IPS-NIHi11 (cell line): ENCODE data around the gene PCID2.

Experiments
- DNase-seq: peaks from one replicate; pipeline ENCODE4 v3.0.0; 2012; ENCODE audit warnings: mixed read lengths, low spot score

PCID2 gene

DNA sequence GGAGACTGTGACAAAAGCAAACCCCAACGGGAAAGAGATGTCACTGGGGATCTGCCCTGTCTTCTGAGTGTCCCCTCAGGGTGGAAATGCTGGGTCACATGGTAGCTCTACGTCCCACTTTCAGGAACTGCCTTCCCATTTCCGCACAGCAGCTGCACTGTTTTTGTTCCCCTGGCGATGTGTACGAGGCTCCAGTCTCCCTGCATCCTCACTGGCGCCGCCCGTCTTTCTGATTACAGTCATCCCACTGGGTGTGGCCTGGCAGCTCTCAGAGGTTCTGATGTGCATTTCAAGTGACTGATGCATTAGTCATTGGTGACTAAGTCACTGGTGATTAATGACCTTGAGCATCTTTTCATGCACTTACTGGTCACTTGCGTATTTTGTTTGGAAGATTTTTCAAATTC is 21.2 kb downstream of the PCID2 start:
- no peak for DNase-seq

DNA sequence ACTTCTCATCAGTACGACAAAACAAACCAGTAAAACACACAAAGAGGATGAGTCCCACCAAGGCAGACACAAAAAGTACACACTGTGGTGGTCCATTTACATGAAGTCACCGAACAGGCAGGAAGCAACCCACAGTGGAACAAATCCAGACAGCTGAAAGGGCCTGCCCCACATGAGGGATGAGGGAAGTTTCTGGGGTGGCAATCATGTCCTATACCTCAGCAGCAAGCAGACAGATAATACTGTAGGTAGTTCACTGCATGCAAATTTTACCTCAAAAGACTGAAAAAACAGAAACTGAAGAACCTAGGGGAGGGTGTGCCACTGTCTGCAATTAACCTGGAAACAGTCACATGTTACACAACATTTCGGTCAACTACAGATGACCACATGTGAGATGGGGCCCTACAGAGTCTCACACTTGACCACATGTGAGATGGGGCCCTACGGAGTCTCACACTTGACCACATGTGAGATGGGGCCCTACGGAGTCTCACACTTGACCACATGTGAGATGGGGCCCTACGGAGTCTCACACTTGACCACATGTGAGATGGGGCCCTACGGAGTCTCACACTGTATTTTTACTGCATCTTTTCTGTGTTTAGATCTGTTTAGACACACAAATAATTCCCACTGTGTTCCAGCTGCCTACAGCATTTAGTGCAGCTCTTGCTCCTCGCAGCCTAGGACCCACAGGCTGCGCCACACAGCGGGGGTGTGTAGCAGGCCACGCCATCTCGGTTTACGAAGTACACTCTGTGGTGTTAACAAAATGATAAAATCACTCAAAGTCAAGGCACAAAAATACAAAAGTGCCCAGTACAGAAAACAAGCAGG is 22.2 kb downstream of the PCID2 start:
- no peak for DNase-seq

DNA sequence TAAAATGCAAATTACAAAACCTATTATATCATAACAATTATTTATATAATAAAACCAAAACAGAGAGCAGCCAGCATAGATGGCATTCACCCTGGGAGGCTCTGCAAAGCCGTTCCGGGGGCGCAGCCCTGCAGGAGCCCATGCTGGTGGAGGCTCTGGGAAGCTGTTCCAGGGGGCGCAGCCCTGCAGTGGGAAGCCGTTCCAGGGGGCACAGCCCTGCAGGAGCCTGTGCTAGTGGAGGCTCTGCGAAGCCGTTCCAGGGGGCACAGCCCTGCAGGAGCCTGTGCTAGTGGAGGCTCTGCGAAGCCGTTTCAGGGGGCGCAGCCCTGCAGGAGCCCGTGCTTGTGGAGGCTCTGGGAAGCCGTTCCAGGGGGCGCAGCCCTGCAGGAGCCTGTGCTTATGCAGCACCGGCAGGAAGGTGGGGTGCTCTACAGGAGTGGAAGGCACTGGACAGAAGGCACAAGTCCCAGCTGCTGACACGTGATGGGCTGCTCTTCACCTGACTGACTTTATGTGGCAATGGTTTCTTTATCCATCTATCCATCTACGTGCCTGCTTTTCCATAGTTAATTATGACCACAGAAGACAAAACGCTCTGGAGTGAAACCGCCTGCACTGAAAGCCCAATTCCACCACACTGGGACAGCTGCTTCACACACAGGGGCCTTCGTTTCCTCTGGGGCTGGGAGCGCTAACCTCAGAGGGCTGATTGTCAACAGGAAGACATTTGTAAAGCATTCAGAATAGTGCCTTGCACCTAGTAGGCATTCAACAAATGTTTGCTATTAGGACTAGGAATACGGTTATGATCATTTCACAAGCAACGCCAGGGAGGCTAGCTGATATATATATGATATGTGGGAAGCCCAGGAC is 23.7 kb downstream of the PCID2 start:
- no peak for DNase-seq

DNA sequence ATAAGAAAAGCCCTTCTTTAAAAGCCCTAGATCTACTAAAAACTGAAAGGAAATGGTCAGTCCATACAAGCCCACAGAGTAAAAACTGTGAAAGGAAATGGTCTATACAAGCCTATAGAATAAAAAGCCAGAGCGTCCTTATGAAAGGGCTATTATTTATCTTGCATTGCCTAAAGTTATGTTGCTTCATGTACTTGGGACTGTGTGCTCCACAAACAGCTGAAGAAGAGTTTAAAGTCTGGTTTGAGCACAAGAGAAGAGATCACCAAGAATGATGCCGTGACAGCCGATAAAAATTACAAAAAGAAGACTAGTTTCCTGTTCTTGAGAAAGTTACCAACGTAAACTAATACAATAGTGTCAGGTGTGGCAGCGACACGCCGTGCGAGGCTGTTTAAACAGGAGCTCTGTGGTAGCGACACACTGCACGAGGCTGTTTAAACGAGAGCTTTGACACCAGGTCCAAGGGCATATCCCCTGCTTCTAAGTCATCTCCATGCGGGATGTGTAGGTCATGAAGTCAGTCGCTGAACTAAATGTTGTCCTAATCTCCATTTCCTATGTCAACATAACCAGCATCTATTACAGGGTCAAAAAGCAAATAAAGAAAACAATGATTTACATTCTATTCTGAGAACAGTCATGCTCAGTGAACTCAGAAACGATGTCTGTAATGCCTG is 24.9 kb downstream of the PCID2 start:
- DNase-seq = no peak

DNA sequence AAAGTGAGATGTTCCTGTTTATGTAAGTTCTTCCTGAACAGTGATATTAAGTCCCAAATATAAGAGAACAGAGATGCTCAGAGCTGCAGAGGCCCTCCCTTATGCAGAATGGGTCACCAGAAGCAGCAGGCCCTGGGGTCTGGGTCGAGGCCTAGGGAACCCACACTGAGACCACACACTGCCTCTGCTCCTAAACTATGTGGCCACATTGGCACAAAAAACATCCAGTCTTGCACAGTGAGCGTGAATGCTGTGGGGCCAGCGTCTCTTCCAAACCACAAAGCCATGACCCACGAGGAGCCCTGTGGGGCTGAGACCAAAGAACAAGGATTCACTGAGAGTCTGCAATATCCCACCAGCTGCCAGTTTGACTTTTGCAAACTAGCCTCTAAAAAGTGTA is 26.4 kb downstream of the PCID2 start:
- DNase-seq = no peak

DNA sequence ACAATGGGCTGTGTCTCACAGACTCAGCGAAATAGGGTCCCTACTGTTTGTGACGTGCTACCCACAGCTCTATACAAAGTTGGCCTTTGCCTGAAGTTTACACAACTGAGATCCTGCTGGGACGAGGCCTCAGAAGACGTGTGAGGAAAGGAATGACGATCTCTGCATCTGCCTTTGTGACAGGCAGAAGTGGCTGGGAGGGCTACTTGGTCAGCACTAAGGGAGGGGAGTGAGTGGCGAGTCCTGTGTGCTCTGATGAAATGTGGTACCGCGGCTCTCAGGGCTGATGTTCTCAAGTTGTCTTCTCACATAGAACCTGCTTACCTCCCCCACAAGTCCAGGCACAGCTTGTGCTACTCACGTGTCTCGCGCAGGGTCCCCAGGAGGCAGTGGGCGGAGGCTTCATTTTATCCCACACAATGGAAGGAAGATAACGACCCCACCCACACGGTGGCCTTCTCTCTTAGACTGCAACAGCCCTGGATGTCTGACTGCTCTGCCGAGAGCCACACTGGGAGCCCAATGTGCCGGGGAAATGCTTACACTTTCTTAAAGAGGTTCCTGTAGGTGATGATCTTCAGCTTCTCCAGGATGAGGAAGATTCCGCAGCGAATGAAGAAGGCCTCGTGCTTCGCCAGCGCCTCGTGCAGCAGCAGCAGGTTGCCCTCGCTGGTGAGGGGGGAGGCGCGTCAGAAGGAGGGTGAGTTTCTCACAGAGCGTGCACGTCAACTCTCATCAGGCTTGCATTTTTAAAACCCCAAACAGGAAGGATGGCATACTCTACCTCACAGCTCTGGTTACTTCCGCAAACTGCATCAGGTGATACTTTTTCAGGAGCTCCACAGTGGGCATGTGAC is 28.9 kb downstream of the PCID2 start:
- peak; percentile 49 for DNase-seq

DNA sequence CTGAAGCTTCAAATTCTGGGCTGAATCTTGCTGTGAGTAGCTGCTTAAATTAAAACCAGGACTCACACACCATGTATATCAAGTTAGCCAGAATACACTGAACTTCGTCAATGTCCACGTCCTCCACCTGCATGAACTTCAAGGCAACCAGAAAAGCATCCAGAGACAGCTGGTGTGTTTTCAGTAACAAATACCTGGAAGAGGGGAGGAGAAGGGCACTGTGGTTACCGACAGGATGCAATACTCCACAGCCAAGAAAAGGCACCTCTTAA is 29.6 kb downstream of the PCID2 start:
- no peak for DNase-seq

DNA sequence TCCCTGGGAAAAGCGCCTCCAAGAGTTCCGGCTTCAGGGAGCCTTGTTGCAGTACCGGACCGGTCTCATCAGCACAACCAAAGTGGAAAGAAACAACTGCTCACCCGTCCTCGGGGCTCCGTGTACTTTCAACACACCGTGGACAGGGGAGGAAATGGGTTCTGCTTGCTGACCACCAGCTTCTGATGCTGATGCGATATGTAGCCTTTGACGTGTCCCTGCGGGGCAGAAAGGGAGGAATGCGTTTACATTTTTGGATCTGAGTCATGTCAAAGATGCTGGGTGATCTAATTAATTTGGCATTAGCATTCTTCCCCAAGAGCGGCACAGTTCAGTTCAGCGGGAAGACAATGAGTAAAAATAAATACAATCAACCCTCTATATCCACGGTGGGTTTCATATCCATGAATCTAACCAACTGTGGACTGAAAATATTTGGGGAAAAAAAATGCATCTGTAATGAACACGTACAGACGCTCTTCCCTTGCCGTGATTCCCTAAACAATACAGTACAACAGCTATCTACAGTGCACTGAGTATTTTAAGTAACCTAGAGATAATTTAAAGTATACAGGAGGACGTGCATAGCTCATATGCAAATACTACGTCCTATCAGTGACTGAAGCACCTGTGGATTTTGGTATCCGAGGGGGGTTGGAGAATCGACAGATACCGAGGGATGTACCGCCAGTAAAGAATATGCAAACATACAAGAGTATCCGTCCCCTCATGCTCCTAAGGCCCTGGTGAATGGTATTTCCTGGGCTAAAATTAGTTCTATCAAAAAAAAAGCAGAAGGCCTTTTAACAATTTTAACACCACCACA is 30.2 kb downstream of the PCID2 start:
- no peak for DNase-seq

DNA sequence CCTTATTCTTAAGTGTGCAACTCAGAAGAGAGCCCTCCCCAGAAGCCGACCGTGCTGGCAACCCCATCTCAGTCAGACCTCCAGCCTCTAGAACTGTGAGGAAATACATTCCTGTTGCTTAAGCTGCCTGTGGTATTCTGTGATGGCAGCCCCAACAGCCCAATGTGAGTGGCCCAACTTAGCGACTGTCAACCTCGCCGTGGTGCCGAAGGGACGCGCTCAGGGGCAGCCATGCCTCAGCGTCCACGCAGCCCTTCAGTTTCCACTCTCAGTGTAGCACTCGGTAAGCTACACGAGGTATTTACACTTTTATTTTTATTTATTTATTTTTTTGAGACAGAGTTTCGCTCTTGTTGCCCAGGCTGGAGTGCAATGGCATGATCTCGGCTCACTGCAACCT is 31.6 kb downstream of the PCID2 start:
- no peak for DNase-seq

DNA sequence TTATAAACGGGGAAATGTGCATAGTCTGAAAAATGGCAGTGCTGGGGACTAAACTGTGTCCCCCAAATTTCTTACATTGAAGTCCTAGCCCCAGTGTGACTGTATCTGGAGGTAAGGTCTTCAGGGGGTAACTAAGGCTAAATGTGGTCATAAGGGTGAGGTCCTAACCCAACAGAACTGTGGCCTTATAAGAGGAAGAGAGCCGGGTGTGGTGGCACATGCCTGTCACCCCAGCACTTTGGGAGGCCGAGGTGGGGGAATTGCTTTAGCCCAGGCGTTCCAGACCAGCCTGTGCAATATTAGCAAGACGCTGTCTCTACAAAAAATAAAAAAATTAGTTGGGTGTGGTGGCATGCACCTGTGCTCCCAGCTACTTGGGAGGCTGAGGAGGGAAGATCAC is 32.2 kb downstream of the PCID2 start:
- DNase-seq = no peak

DNA sequence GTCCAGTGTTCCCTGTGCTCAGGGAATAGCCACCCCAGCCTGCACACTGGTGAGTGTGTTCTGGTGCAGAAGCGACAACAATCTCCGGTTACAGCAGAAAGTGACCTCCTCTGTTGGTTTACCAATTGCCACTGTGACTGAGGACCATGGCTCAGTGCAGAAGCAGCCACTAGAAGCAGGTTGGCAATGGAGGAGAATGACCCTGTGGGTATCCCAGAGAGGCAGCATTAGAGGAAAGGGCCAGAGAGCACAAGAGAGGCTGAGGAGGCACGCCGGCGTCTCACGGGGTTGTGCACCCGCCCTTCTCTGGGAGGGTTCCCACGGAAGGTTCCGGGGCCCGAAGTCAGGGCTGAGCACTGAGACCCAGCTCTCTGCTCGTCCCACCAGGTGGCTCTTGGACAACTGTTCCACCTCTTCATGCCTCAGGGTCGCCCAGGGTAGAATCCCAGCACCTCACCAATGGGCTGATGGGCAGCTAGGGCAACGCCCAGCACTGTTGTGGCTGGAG is 36.0 kb downstream of the PCID2 start:
- no peak for DNase-seq

DNA sequence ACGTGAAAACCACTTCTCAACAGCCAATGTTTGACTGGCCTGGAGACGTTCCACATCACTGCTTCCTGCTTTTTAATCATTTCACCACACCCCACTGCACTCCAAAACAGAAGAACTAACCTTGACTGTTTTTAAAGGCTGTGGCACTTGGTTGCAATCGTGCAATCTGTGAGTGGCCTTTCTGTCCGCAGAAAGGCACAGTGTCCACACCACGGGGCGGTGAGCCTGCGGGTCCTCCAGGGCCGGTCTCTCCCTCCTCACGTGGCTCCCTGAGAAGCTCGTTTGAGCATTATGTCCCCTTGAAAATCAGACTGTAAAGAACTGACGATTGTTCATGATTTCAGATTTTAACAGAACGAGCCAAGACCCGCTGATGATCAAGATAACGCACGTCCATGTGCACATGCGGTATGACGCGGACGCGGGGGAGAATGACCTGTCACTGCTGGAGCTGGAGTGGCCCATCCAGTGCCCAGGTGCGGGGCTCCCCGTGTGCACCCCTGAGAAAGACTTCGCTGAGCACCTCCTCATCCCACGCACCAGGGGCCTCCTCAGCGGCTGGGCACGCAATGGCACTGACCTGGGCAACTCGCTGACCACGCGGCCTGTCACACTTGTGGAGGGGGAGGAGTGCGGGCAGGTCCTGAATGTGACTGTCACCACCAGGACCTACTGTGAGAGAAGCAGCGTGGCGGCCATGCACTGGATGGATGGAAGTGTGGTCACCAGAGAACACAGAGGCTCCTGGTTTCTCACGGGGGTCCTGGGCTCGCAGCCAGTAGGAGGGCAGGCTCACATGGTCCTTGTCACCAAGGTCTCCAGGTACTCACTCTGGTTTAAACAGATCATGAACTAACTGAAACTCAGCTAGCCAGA is 37.0 kb downstream of the PCID2 start:
- no peak for DNase-seq

DNA sequence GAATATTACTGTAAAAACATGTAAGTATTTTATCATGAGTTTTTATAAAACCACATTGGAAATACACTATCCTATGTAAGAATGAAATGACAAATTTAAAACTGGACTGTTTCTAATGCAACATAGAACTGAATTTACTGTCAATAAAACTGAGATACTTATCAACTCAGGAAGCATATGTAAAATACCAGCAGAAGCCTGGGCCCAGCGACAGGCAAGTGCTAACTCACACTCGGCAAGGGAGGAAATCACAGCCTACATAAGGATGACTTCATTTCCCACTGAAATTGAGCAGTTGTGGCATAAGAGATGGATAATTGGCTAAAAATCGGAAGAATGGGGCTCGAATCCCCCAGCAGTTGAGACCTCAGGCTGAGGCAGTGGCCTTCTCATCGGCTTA is 38.0 kb downstream of the PCID2 start:
- no peak for DNase-seq

DNA sequence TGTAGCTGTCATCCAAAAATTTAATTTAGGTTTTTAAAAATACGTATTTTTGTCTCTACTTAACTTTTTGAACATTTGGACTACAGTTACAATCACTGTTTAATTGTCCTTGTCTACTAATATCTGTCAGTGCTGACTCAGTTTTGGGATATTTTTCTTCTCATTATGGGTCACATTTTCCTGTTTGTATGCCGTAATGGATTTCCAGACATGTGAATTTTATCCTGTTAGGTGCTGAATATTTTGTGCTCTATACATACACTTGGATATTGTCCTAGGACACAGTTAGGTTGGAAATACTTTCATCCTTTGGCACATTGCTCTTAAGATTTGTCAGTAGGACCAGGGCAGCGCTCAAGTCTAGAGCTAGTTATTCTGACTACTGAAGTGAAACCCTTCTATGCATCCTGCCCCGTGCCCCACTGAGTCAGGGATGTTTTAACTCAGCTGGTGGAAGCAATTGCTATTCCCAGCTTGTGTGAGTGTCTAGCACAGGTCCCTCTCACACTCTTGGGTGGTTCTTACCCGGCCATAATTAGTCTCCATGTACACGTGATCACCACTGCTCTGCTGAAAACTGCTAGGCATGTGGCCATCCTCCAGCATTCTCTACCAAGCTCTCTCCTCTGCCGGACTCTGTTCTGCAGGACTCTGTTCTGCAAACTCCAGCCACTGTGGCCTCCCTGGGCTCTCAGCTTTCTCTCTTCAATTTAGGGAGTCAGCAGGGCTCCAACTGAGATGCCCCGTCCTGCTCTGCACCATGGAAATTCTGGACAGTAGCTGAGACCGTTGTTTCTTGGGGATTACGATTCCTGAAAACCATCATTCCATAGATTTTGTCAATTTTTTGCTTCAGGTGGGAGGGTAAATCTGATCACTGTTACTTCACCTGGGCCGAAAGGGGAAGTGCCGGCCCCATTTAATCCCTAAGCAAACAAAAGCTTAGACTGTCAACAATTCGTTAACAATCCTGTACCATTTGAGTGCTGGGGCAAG is 38.9 kb downstream of the PCID2 start:
- no peak for DNase-seq

DNA sequence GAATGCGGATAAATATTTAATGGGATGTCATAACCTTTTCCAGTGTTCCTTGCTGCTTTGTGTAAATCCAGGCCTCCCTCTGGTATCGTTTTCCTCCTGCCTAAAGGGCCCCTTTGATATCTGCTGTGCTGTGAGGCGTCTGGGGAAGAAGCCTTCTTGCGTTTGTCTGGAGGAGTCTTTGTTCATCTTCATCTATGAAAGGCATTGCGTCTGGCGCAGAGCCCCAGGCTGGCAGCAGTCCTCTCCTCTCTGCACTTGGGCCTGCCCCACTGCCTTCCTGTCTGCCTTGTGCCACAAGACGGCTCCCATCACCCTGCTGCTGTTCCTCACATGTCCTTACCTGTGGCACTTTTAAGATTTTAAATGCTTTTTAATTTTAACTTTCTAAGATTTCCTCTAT is 40.3 kb downstream of the PCID2 start:
- no peak for DNase-seq

DNA sequence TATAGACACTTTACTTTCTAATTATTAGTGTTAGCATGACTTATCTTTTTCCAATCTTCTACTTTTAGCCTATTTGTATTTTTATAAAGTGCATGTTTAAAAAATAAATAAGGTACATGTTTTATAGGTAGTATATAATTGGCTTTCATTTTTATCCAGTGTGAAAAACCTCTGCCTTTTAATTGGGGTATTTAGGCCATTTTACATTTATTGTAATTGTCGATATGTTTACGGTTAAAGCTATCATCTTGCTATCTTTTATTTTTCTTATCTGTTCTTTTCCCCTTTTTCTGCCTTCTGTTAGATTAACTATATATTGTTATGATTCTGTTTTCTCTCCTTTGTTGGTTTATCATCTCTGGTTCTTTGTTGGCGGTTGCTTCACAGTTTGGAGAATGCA is 40.9 kb downstream of the PCID2 start:
- no peak for DNase-seq

DNA sequence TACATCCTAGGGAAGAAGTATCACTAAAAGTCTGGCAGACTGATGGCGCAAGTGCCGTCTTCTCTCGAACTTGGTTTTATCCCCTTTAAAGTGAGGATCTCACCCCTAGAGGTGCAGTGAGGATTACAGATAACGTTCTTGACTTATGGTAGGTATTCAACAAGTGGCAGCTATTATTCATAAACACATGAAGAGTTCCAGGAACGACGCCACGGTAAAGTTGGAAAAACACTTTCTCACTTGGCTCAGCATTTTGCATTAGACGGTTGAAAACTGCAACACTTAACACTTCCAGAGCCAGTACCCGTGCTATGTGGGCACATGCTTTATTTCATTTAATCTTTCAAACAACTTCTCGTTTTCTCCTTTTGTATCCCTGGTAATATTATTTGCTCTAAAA is 41.3 kb downstream of the PCID2 start:
- DNase-seq = no peak

DNA sequence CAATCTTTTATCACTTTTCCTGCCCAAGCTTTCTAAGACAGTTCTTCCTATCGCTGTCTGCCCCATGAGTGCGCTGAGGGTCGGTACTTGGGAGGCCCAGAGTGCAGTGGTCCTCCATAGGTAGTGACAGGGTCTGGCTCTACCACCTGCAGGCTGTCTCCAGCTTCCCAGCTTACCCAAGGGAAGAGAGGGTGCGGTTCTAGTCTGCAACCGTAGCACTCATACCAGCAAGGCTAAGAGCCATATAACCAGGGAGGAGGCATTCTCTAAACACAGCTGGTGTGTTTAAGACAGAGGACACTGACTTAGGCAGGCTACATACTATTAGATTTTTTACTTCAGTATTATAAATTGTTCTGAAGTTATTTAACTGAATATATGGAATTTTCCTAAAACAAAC is 41.8 kb downstream of the PCID2 start:
- DNase-seq = no peak

DNA sequence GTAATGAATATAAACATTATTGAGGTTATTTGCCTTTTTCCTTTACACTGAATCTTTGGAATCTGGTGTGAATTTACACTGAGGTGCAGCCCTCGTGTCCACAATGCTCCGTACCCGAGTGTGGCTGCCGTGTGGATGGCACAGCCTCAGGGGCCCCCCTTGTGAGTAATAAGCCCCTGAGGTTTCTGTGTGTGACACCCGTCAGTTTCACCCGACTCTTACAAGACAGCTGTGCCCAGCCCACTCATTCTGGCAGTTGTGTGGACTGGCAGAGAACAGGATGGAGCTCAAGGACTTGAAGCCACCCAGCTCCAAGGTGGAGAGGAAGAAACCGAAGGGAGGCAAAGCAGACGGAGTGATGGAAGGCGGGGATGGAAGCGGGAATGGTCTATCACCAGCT is 42.2 kb downstream of the PCID2 start:
- no peak for DNase-seq
